ENCODE results near the gene EIF4G1.
A peak's percentile ranks its signal among the peaks of the same experiment; 100 is the strongest.

The EIF4G1 gene

GRCh38 chr3:184308744-184309143 is 5.7 kb upstream of the EIF4G1 start:
- DNase-seq: no peak

DNA sequence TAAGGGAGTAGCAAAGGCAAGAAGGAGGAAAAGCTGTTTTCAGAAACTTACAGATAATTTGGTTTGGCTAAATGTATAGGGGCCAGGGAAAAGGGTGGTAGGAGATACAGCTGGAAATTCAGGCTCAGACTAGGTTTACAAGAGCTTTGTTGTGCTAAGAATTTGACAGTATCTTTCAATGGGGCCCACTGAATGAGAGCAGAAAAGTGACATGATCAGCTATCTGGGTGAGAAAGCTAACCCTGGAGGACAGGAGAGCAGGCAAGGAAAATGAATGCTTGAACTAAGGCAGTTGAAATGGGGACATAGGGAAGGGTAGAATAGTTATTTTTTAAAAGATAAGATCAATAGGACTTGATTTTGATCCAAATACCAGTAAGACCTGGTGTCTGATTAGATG is 2.8 kb upstream of the EIF4G1 start:
- DNase-seq: no peak

- DNase-seq: no peak
Observed at GRCh38 chr3:184314700-184315542, 515 bp downstream of the EIF4G1 start.

GRCh38 chr3:184315543-184315867 is 1.1 kb downstream of the EIF4G1 start:
- DNase-seq: no peak

- no peak for DNase-seq
Observed at GRCh38 chr3:184315871-184316661, 1.7 kb downstream of the EIF4G1 start.

DNA sequence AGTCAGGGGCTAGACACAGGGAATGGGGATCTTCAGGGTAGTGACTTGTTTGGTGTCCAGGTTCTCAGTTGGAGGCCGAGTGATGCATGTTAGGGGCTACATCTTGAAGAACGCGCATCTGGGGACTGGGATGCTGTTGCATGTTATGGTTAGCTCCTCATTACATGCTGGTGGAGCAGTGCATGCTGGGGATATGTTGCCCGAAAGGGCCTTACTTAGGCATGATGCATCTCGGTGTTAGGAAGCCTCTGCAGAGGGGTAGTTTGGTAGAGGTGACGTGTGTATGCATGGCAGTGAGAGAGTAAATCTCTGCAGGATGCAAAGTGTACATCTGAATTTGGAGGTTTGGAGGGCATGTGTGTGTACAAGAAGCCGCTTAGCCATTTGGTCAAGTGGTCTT is 2.4 kb downstream of the EIF4G1 start:
- no peak for DNase-seq

DNA sequence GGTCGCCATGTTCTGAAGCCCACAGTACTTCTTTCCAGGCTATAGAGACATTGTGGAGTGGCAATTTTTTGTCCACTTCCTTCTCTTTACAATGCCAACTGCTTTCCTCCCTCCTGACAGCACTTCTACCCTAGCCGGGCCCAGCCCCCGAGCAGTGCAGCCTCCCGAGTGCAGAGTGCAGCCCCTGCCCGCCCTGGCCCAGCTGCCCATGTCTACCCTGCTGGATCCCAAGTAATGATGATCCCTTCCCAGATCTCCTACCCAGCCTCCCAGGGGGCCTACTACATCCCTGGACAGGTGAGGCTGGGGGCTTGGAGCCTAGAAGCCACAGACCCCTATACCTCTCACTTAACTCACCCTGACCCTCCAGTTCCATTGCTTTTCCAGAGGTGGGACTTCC is 2.8 kb downstream of the EIF4G1 start:
- DNase-seq: no peak

DNA sequence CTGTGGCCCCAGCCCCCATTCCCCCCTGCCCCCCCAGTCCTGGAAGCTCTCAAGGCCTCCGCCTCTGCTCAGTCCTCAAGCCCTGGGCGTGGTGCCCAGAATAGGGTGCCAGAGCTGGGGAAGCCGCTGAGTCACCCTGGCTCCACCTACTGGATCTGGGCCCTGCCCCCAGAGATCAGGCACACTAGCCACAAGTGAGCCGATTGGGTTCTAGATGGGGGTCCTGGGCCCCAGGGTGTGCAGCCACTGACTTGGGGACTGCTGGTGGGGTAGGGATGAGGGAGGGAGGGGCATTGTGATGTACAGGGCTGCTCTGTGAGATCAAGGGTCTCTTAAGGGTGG is 5.7 kb downstream of the EIF4G1 start:
- DNase-seq: no peak

- DNase-seq: no peak
Observed at GRCh38 chr3:184321666-184322065, 7.3 kb downstream of the EIF4G1 start.

GRCh38 chr3:184322731-184323487 is 8.5 kb downstream of the EIF4G1 start:
- no peak for DNase-seq

- DNase-seq: no peak
Observed at GRCh38 chr3:184323696-184324095, 9.3 kb downstream of the EIF4G1 start.

- no peak for DNase-seq
Observed at GRCh38 chr3:184325269-184325668, 10.9 kb downstream of the EIF4G1 start.

DNA sequence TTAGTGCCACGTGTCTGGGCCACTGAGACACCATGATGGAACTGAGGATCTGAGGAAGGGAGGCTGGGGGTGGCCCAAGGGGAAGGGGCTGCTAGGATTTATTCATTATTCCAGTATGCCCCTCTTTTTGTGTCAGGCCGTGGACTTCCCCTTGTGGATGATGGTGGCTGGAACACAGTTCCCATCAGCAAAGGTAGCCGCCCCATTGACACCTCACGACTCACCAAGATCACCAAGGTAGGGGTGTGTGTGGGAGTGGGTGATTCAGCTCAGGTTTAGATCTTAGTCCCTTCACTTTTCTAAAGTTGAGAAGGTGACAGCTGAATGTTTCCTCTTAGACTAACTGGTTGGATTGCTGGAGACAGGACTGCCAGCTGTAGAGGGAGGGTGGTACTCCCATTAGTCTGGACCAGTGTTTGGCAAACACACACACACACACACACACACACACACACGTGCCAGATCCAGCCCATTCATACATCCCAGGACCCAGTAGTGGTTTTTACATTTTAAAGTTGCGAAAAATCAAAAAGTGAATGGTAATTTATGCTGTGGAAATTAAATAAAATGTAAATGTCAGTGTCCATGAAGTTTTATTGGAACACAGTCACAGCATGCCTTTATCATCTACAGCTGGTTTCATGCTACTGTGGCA is 11.4 kb downstream of the EIF4G1 start:
- no peak for DNase-seq

GRCh38 chr3:184327171-184327570 is 12.8 kb downstream of the EIF4G1 start:
- DNase-seq: no peak

DNA sequence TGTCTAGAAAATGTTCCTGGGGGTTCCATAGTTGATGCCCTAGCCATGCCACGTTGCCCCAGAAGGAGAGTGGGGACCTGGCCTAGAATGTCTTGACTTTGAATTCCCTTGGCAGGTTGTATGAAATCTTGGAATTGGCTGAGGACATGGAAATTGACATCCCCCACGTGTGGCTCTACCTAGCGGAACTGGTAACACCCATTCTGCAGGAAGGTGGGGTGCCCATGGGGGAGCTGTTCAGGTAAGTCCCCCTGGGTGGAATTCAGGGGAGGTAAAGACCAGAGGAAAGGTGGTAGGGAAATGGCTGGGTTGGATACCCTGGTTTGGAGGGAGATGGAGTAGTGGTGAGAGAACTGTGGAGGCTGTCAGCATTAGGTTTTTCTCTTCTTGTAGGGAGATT is 14.1 kb downstream of the EIF4G1 start:
- DNase-seq: no peak

- no peak for DNase-seq
Observed at GRCh38 chr3:184332370-184333090, 18.1 kb downstream of the EIF4G1 start.

DNA sequence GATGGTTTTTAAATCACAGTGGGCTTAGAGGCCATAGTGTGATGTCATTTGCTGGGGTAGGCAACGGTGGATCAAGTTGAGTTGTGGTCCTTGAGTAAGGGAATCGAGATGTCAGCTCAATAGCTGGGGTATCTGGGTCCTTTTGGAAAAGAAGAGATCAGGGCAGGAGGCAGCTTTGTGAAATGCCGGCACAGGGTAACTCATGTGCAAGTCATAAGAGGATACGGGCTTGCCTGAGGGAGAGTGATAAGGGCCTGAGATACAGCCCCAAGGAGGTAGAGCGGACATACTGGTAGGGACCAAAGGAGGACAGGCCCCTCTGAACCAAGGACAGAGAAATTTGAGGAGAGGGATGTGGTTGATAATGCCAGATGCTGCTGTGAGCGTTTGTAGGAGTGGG is 18.8 kb downstream of the EIF4G1 start:
- DNase-seq: no peak

DNA sequence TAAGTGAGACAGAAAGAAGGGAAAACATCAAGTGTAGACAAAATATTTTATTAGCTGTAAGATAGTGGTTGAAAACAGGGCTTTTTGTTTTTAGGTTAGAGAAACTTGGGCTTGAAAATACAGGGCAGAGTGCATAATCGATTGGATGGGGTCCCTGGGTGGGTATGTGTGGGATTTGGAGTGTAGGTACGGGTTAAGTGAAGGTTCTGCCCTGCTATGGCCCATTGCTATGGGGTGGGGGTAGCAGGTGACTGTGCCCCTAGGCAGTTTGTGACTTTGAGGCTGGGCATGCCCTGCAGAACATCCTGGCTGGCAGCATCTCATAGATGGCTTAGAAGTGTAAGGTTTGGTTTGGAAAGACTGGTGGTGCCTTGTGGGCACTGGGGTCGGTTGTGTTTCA is 19.3 kb downstream of the EIF4G1 start:
- no peak for DNase-seq

- DNase-seq: no peak
Observed at GRCh38 chr3:184334470-184335158, 20.2 kb downstream of the EIF4G1 start.

DNA sequence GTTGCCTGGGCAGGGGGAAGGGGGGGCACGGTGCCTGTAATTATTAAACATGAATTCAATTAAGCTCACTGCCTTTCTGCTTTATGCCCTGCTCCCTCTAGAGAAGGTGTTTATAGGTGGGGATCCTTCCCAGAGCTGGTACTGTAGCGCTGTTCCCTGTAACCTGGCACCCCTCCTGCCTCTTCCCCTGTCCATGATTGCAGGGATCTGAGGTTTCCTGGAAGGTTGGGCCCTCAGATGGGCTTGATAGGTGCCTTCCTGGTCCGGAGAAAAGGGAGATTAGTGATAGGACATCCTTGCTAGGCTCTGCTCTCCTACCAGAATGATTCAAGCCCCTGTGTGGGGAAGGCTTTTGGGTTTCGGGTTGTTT is 20.9 kb downstream of the EIF4G1 start:
- DNase-seq: no peak

DNA sequence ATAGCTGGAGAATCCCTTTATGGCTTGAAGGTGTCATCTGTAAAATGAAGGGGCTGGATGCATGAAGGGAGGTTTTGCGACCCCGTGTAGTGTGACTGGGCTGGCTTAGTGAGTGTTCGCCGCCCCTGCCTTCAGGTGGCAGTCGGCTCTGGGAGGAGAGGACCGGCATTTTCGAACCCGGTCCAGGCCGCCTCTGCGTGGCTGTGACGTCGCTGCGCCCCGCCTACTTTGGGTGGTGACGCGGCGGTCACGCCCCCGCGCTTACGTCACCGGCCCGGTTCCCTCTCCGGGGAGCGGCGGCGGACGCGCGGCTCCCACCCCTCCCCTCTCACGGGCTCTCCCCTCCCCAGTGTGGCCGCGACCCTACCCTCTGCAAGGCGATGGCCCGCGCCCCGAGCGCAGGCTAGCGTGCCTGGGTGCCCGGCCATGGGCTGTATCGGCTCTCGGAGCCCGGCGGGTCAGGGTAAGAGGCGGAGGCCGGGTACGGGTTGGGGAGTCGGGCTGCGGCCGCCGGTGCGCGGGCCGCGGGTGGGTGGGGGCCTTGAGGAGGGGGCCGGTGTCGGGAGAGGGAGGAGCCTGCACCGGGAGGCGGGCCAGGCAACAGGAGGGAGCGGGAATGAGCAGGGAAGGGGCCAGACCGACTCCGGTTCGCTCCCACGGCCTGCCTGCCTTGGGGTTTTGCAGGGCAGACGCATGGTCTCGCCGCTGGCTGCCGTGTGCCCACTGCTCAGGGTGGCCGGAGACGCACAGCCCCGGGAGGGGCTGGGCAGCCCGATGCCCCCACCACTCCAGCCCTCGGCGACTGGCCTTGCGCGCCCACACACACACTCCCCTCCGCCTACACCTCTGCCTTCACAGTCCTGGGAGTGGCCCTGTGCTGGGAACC is 21.5 kb downstream of the EIF4G1 start:
- peak; percentile 46 for DNase-seq

Data from NCI-H526 treated with DMSO at 0.1 percent for 48 hours (cell line).